GM18526 (cell line): Measurements from ENCODE around the gene NTRK2.

Source experiments
- POLR2A ChIP-seq: IDR thresholded peaks from 3 replicates; pipeline ENCODE4 v1.6.1; 2011; ENCODE audit not compliant: insufficient read length; ENCODE audit errors: extremely low read depth

Gene NTRK2

DNA sequence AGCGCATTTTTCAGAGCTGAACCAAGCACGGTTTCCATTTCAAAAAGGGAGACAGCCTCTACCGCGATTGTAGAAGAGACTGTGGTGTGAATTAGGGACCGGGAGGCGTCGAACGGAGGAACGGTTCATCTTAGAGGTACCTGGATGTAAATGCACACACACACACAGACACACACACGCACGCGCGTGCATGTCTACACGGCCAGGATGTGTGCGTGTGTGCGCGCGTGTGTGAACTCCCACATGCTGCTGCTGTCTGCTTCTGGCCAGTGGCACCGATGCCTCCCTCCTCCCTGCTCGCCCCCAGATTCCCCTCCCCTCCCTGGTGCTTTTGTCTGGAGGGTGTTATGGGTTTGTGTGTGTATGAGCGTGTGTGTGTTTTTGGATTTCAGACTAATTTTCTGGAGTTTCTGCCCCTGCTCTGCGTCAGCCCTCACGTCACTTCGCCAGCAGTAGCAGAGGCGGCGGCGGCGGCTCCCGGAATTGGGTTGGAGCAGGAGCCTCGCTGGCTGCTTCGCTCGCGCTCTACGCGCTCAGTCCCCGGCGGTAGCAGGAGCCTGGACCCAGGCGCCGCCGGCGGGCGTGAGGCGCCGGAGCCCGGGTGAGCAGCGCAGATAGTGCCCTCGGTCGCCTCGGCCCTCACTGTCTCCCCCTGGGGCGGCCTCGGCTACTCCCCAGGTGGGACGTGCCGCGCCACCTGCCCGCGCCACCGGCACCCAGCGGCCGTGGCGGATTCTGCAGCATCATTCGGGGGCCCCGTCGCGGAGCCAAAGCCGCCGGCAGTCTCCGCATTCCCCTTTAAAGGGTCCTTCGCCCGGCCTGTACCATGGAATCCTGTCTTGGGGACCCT lies at the start of gene NTRK2:
Gene NTRK2 (plus strand): TSS at position 442 of the 850 bp plus-strand sequence. CDS start 1,020 bp downstream, outside the sequence.
- no peak for TF ChIP-seq POLR2A

GRCh38 chr9:84620338-84620737 lies 49.2 kb upstream of the NTRK2 start:
- TF ChIP-seq POLR2A, result no peak

DNA sequence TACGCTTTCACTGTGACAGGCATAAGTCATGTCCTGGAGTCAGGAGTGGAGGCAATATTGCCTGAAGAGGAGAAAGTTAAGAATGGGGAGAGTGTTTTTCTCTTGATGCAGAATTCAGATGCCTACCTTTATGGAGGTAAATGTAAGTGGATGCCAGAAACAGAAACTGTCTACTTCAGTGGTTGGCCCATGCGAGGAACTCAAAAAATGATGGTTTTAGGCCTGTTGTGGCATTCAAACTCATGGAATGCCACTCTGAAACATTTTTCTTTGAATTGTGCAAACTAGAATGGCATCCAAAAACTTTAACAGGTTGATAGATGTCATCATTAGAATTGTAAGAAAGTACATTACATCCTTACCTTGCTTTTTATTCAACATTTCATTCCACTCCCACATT lies 47.7 kb upstream of the NTRK2 start:
- TF ChIP-seq POLR2A, result no peak

DNA sequence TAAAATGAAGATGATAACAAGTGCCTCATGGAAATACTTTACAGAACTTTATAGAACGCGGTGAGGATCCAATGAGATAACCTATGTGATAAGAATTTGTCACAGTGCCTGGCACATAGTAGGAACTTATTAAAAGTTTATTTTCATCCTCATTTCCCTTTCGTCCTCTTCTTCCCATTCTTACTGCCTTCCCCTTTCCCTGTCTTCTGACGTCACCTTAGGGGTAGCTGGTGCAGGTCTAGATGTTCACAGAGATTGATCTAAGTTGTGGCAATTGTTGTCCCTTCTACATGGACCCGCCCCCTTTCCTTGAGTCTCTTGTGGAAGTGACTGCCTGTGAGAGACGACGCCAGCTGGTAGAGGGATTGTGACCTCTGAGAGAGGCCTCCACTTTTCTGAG lies 46.5 kb upstream of the NTRK2 start:
- no peak for TF ChIP-seq POLR2A

DNA sequence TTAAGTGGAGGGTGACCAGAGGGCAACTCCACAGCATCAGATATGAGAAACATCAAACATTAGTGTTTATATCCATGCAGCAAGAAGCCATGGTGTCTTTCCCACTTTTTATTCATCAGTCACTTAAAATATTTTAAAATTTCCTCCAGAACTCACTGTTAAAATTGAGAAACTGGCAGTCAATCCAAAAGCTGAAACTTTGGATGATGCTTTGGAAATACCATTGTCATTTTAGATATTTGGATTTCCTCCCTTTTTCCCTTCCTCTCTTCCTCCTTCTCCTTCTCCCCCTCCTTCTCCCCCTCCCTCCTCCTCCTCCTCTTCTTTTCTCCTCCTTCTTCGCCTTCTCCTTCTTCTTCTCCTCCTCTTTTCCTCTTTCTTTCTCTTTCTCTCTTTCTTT lies 33.1 kb upstream of the NTRK2 start:
- TF ChIP-seq POLR2A, result no peak

DNA sequence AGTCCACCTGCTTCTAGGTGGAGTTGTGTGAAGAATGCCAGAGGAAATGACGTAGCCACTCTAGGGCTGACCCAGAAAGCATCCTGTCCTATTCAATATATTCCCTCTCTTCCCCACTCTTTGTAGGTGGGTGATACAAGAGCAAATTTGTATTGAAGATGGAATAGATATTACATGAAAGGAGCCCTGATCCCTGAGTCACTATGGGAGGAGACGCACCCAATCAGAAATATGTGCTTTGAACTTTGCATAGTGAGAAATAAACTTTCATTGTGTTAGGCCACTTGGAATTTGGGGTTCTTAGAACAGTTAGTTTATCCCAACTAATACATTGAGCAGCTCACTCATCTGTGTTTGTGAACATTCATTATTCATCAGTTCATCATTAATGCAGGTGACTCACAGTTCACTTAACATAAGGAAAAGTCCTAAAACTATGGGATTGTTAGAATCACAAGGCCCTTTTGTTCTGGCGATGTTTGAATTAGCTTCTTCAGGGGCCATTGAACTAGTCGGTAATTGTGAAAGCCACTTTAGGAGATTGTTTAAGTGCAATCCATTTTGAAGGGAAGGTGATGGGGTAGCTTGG lies 26.9 kb upstream of the NTRK2 start:
- TF ChIP-seq POLR2A, result no peak

- no peak for TF ChIP-seq POLR2A
Observed at GRCh38 chr9:84647699-84648098, 21.8 kb upstream of the NTRK2 start.

GRCh38 chr9:84652496-84653120 lies 16.9 kb upstream of the NTRK2 start:
- TF ChIP-seq POLR2A, result no peak

DNA sequence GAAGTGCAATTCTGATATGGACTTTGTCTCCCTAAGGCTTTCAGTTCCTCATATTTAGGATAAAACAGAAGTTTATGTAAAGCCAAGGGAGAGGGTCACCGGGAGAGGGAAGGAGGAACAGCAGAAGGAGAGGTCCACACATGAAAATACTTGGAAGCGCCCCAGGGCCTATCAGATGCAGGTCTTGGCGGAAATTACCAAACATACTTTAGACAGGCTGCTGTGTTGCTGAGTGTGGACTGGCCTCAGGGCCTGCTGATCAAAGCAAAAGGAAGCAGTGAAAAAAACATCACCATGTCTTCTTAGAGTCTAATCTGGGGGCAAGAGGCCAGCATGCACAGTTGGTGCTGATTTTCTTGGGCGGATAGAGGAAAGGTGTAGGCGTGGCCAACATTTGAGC lies 14.1 kb upstream of the NTRK2 start:
- no peak for TF ChIP-seq POLR2A

DNA sequence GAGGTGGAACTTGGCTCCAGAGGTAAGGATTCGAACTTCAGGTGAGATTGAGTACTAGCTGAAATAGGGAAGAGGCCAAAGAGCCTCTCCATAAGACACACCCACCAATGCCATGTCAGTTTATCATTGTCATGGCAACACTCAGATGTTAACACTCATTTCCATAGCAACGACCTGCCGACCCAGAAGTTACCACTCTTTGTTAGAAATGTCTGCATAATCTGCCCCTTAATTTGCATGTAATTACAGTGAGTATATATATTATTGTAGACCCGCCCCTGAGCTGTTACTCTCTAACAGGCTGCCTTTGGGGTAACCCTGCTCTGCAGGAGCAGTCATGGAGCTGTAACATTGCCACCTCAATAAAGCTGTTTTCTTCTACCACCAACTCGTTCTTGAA lies 10.2 kb upstream of the NTRK2 start:
- no peak for TF ChIP-seq POLR2A

DNA sequence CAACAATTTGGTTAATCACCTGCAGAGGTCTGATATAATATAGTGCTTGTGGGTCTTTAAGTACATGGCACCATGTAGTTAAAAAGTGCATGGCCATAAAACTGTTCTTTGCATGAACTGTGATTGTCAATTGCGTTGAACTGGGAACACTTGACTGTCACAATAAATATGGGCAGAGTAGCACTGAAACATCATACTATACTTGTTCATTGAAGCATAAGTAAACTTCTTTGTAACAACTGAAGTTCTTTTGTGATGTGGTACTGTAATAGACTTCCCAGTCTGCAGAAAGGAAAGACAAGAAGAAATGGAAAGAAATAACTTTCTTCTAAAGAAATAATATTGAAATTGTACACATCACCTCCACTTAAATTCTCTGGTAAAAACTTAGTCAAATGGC lies 9.8 kb upstream of the NTRK2 start:
- TF ChIP-seq POLR2A, result no peak

DNA sequence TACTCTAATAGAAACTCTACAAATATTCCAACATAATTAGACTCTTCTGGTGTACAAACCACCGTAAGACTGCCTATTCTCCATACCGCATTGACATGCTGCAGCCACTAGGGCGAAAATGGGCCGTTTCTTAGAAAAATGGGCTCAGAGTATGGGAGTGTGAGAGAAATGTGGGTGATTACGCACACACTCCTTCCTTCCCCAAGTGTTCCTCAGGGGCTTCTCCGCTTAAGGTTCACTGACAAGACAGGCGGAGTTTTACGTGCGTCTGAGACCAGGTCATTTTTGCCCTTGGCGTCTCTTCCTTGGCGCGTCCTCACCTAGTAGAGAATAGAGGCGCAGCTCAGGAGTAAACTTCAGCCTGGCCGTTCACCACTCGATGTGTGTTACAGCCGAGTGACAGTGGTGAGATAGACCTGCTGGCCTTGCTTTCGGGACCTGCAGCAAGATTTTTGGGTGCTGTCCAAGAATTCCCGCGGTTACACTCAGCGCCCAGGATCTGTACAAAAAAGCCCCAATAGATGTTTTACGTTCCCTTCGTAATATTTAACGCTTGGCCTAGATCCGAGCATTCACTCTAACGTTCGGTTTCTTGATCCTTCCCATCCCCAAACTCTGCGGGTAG lies 1.8 kb upstream of the NTRK2 start:
- no peak for TF ChIP-seq POLR2A

DNA sequence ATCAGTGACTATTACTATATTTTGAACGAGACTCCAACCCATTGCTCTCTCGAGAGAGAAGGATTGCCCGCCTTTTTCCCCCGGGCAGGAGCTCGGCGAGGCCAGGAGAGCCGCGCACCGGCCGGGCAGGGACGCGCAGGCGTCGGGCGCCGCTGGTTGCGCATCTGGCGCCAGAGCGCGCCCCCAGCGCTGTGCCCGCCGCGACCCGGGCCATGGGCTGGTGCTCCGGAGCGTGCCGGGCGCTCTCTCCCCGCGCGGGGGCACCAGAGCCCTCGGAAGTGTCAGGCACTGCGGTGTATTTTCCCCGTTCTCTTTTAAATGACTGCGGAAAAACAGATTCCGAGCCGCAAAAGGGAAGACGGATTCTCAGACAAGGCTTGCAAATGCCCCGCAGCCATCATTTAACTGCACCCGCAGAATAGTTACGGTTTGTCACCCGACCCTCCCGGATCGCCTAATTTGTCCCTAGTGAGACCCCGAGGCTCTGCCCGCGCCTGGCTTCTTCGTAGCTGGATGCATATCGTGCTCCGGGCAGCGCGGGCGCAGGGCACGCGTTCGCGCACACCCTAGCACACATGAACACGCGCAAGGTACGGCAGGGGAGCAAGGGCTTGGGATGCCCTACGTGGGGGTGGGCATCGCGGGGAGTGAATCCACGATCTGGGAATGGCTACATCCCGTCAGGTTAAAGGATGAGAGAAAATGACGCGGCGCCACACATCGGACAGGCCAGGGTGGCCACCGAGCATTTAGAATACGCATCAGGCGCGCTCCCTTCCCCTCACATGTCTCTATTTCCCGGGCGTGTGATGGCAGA lies 1.1 kb upstream of the NTRK2 start:
- no peak for TF ChIP-seq POLR2A

- no peak for TF ChIP-seq POLR2A
Observed at GRCh38 chr9:84669013-84669287, 579 bp upstream of the NTRK2 start.
